UCSD-AML1 (cell line): Measurements from ENCODE around the gene RPS27L.

Source experiments
- DNase-seq: peaks from one replicate; lab custom pipeline; 2025; ENCODE audit not compliant: unreplicated experiment; lab: John Stamatoyannopoulos, UW

RPS27L gene

DNA sequence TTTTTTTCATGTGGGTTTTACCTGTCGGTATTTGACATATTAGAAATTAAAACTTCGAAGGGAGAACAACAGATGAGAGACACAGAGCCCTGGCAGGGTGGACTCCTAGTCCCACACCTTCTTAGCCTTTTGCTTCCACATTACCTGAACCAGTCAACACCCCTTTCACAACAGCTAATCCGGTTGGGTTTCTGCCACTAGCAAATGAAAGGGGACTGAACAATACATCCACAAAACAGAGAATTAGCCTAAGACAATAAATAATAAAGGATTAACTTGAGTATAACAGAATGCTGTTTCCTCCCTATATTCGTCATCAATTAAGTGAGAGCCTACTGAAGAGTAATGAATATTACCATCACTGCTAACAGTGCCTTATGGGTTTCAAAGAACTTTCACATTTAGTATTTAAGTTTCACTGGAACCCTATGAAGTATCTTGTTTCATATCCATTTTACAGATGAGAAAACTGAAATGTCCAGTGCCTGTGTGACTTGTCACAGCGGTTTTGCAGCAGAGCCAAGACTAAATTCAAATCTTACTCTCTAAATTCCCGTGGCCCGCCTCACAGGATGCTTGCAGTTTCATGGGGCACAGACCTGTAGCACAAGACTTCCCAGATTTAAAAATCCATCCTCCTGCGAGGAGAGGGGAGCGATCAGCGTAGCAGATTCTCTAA, 31.1 kb upstream of the RPS27L start:
- DNase-seq: no peak

- DNase-seq: no peak
Observed at GRCh38 chr15:63187589-63188226, 30.4 kb upstream of the RPS27L start.

DNA sequence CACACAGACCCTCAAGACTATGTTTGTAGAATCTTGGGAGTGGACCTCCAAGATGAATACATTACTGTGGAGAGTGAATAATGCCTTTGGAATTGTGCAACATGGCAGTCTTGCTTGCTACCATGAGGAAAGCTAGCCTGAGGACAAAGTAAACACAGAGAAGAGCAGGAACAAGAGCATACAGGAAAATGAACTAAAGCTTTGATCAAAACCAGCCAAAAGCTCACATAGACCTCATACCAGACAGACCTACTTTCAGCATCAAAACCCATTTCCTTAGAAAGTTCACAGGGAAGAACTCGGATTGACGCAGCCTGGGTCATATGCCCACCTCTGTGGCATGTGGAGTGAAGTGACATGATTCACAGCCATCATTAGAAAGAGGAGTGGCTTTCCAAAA, 28.8 kb upstream of the RPS27L start:
- DNase-seq: no peak

DNA sequence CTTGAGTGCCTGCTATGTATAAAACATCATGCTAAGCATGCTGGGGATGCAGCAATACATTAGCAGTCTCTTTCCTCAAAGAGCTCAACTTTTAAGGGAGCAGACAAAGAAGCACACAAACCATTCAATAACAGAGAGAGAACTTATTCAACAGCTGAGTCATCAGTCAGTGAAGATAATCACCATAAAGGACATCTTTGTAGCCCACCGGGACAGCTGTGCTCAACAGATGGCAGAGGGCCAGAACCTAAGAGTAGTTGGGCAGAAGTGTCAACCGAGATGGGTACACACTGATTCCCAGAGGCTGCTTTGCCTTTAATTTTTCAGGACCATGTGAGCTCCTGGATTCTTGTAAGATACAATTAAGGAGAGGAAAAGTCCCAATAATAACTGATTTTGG, 27.9 kb upstream of the RPS27L start:
- DNase-seq: no peak

GRCh38 chr15:63181648-63182047, 24.4 kb upstream of the RPS27L start:
- no peak for DNase-seq

GRCh38 chr15:63180746-63181145, 23.5 kb upstream of the RPS27L start:
- no peak for DNase-seq

DNA sequence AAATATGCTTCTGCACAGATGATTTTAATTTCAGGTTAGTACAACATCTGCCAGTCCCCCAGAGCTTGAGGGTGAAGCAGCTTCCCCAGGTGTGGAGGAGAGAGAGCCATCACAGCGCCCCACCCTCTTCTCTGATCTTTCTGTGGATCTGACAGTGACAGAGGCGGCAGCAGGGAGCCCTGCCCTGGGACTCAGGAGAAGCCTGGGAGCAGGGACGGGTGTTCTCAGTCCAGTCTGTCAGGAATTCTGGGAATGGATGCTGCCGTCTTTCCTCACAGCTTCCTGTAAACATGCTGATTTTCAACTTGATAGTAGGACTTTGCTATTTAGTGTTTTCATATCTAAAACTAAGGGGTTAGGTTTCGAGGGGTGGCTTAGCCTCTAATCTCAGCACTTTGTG, 20.8 kb upstream of the RPS27L start:
- no peak for DNase-seq

- DNase-seq: no peak
Observed at GRCh38 chr15:63176302-63176701, 19.0 kb upstream of the RPS27L start.

DNA sequence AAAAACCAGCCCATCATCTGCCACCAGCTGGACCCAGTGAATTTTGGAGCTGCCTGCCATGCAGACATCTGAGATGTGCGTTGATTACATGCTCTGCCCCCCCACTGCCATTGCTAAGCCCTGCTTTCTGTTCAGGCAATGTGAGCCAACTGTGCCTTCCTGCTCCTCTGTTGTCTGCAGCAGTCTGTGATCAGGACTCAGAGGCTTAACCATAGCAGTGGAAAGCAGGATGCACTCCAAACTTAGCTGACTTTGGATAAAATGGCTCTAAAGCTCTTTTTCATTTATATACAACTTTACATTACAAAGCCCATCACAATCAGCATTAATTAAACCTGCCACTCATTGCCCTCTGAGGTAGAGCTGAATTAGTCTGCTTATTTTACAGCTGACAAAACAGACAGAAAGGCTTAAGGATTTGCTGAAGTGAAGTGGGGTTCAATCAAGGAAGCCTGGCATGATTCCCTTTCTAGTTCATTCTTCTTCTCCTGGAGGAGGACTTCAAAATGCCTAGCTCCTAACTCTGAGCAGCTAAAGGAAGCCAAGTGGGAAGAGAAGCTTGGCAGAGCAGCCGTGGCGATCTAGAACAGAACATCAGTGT, 15.7 kb upstream of the RPS27L start:
- no peak for DNase-seq

DNA sequence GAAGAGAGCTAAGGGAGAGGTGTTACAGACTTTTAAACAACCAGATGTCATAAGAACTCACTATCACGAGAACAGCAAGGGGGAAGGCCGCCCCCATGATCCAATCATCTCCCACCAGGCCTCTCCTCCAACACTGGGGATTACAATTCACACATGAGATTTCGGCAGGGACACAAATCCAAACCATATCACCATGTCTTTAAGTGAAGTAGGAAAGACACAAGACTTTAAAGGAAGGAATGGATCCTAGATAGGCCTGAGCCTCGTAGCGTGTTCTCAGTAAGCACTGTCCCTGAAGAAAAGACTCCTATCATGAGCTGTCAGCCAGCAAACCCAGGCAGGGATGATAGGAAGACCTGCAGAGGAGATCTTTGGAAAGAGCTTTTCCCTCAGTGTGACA, 15.1 kb upstream of the RPS27L start:
- DNase-seq: no peak

- DNase-seq: no peak
Observed at GRCh38 chr15:63169788-63170187, 12.5 kb upstream of the RPS27L start.

DNA sequence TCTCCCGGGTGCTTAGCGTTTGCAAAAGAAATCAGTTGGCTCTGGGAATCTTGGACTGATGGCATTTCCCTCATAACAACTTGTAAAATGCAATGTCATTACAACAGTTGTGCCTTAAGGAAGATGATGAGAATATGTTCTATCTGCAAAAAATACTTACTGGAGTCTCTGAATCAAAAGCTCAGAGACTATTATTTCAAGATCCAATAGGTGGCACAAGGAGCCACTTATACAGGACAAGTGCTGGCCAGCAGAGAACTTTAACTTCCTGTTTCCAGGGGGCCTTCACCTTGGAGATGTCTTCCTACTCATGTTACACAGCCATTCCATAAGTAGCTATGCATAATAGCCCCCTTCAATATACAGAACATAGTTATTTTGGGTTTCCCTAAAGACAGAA, 8.9 kb upstream of the RPS27L start:
- no peak for DNase-seq

DNA sequence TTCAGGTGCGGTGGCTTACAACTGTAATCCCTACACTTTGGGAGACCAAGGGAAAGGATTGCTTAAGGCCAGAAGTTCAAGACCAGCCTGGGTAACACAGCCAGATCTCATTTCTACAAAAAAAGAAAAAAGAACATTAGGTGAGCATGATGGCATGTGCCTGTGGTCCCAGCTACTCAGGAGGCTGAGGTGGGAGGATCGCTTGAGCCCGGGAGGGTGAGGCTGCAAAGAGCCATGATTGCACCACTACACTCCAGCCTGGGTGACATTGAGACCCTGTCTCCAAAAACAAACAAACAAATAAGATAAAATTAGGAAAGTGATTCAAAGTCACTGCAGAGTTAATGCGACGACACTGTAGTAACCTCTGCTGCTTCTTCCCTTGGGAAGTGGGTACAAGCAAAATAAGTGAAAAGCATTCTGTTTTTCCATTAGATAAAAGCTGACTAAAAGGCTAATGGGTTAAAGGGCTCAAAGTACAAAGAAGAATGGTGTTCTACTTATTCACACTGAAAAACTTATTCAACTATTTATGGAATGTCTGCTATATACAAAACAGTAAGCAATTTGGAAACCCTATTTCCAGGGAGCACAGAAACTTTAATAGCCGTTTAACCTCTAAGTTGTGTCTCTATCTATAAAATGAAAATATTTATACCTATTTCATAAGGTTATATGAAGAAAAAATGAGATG, 8.0 kb upstream of the RPS27L start:
- DNase-seq: no peak

- DNase-seq: no peak
Observed at GRCh38 chr15:63163217-63163616, 5.9 kb upstream of the RPS27L start.

DNA sequence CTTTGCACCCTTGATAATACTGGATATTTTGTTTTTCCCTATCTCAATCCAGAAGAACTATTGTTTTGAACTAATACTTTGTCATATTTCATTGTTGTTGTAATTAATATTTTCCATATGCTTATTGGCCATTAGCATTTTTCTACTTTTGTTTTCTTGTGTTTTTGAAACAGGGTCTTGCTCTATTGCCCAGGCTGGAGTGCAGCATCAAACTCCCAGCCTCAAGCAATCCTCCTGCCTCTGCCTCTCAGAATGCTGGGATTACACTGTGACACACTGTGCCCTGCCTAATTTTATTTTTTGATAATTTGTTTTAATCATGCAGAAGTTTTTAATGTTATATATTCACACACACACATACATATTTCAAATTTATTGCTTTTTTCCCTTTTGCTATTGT, 3.4 kb upstream of the RPS27L start:
- no peak for DNase-seq

GRCh38 chr15:63157891-63158431, 684 bp upstream of the RPS27L start:
- DNase-seq: peak; percentile 42

DNA sequence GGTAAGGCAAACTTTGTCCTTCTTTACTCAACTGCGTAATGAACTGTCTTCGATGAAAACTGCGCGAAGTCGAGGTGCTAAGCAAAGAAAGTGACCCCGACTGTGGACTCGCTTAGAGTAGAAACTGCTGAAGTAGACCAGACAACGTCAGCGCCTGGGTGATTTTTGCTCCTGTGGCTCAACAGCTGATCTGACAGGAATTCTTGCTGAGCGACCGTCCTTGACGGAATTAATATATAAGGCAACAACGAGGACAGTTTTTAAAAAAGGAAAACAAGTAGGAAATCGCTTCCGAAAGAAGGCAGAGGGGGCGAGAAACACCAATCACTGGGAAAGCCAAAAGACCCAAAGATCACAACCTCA, 541 bp downstream of the RPS27L start:
- peak; percentile 45 for DNase-seq

DNA sequence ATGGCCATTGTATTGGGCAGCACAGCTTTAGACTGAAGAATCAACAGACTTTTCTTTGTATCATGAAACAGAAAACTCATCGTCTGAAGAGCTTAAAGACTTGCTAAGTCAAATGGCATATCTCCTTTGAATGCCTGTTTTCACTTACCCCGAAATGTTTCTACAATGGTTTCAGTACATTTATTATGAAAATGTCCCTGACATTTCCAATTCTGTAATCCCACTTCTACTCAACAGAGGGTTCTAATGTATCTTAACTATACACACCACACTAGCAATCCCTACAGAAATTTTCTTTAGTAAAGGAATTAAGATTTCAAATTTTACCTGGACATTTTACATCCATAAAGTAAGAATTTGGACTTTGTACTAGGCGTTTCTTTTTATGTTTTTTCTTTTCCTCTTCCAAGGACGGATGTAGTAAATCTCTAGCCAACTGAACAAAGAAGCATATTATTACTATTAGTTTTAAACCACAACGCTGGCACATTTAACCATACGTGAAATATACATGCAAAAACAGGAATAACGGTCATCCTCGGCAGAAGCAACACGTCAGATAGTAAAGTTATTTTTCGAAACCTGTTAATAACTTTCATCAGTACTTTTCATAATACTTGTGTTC, 1.1 kb downstream of the RPS27L start:
- no peak for DNase-seq

- DNase-seq: no peak
Observed at GRCh38 chr15:63155486-63155885, 1.8 kb downstream of the RPS27L start.

- DNase-seq: no peak
Observed at GRCh38 chr15:63151665-63152064, 5.6 kb downstream of the RPS27L start.

DNA sequence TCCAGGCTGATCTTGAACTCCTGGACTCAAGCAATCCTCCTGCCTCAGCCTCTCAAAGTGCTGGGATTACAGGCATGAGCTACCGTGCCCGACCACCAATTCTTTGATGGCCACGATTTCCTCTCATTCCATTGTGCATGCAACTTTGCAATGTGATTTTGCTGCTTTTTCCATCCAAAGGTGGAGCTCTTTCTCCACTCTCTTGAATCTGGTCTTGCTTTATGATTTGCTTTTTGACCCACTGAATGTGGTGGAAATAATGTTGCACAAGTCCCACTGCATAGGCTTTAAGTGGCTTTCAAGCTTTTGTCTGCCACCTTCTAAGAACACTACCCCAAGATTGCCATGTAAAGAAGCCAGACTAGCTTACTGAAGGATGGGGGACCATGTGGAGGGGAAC, 10.6 kb downstream of the RPS27L start:
- DNase-seq: no peak
